Testis (tissue), 3 donors: ENCODE measurements around the gene TEAD1. TPM values are rescaled to one million over a fixed set of nuclear protein-coding genes. Genes with fewer than 3 reads are reported as not detected.

ENCODE experiments used
- DNase-seq: peaks from one replicate; pipeline ENCODE4 v3.0.0-alpha.2; 2019
- H3K27ac ChIP-seq, 2 donors: fragments of 200-600 bp; sonication (generic); one replicate each; pipeline ENCODE4 v1.5.1; 2019
- H3K27me3 ChIP-seq: fragments of 200-600 bp; sonication (generic); one replicate; pipeline ENCODE4 v1.5.1; 2019
- H3K36me3 ChIP-seq: fragments of 200-600 bp; sonication (generic); one replicate; pipeline ENCODE4 v1.5.1; 2017; ENCODE audit warnings: low read depth; ENCODE audit errors: missing control alignments
- H3K4me1 ChIP-seq: fragments of 200-600 bp; sonication (generic); one replicate; pipeline ENCODE4 v1.5.1; 2019
- H3K4me3 ChIP-seq, 2 donors: fragments of 200-600 bp; sonication (generic); one replicate each; pipeline ENCODE4 v1.5.1; 2017 to 2019
- H3K9me3 ChIP-seq: fragments of 200-600 bp; sonication (generic); one replicate; pipeline ENCODE4 v1.5.1; 2017
- POLR2A ChIP-seq: fragments of 450-650 bp; IDR thresholded peaks from one replicate; pipeline ENCODE4 v1.6.1; 2017; ENCODE audit warnings: antibody characterized with exemption, mild to moderate bottlenecking, moderate library complexity
- WGBS, 2 donors: methylation state at CpG; one replicate each; pipeline ENCODE4 v1.1.5; 2018; 5-methylcytosine and 5-hydroxymethylcytosine counted together
- intact Hi-C: fragments of 100-400 bp; cut with DNase I; formaldehyde crosslinking; loops from one replicate; pipeline ENCODE4 v1.15.1; 2023; ENCODE audit warnings: low total_unique reads
- polyA plus RNA-seq: library from polyadenylated mRNA; stranded (reverse); fragments of 350-450 nt; fragmentation: Illumina TruSeq; extraction: RNeasy Lipid Tissue Mini Kit (QIAGEN cat#74804); gene quantifications from one replicate; pipeline ENCODE4 v1.2.3, GENCODE V29; 2014; ENCODE audit warnings: low read depth, low replicate concordance; ENCODE audit not compliant: insufficient read depth
- total RNA-seq, 2 donors: library from RNA; depleted of rRNA; stranded (reverse); fragments of >200 nt; gene quantifications; one replicate each; pipeline ENCODE4 v1.2.3, GENCODE V29; 2016
- TF ChIP-seq, protein P1 (sequence below), 3 experiments: fragments of 450-650 bp in 2 of 3; fragments of 200-600 bp in 1 of 3; sonication (generic) in 1 of 3; IDR thresholded peaks; one replicate each; pipeline ENCODE4 v1.5.1; 2016 to 2019; ENCODE audit warnings: antibody characterized with exemption in 3 of 3, mild to moderate bottlenecking in 2 of 3, moderate library complexity in 1 of 3

The TEAD1 gene
- total and polyA plus RNA-seq, 3 donors from 2014 or later = 24.6 to 78.1 (median 63.5) TPM

DNA sequence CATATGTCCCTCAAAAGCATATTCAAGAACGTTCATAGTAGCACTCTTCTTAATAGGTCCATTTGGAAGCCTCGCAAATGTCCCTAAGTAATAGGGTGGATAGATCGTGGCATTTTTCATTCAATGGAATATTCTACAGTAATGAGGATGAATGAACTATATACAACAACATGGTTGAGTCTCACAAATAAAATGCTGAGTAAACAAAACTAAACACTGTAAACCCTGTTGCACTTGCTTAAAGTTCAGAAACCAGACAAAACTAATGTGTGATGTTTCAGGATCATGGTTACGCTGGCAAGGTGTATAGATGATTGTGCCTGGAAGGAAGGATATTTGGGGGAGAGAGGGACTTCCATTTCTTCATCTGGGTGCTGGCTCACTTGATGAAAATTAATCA is 244.4 kb downstream of the TEAD1 start:
- no peak for DNase-seq
- Histone ChIP-seq H3K9me3 (no peaks in the 10 kb centered on the region), H3K27ac (no peak overlapping the region), H3K36me3 (no peaks in the 10 kb centered on the region), H3K4me1 (no peaks in the 10 kb centered on the region), H3K27me3 (no peaks in the 10 kb centered on the region), H3K4me3 (no peak overlapping the region)
- whole genome bisulfite sequencing, 2 donors = 87 to 90% methylated on average over 4 of the region's 4 CpGs
- TF ChIP-seq, protein P1, sequence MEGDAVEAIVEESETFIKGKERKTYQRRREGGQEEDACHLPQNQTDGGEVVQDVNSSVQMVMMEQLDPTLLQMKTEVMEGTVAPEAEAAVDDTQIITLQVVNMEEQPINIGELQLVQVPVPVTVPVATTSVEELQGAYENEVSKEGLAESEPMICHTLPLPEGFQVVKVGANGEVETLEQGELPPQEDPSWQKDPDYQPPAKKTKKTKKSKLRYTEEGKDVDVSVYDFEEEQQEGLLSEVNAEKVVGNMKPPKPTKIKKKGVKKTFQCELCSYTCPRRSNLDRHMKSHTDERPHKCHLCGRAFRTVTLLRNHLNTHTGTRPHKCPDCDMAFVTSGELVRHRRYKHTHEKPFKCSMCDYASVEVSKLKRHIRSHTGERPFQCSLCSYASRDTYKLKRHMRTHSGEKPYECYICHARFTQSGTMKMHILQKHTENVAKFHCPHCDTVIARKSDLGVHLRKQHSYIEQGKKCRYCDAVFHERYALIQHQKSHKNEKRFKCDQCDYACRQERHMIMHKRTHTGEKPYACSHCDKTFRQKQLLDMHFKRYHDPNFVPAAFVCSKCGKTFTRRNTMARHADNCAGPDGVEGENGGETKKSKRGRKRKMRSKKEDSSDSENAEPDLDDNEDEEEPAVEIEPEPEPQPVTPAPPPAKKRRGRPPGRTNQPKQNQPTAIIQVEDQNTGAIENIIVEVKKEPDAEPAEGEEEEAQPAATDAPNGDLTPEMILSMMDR (IDR thresholded peaks at IDR 0.05) = no peak
- TF ChIP-seq POLR2A = no peak
- intact Hi-C loops = no loop called here

DNA sequence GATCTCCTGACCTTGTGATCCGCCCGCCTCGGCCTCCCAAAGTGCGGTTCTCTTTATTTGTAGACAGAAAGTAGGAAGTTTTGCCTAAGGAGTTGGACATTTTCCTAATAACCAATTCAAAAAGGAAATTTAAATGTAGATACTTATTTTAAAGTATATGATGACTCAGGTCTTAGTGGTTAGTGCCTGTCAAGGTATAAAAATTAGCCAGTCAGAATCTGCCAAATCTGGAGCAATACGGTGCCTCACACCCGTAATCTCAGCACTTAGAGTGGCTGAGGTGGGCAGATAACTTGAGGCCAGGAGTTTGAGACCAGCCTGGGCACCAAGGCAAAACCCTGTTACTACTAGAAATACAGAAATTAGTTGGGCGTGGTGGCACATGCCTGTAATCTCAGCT is 248.2 kb downstream of the TEAD1 start:
- H3K27ac ChIP-seq = no peak overlapping the region
- 93 to 96% methylated on average over 3 to 7 of the region's 7 CpGs for WGBS, 2 donors

DNA sequence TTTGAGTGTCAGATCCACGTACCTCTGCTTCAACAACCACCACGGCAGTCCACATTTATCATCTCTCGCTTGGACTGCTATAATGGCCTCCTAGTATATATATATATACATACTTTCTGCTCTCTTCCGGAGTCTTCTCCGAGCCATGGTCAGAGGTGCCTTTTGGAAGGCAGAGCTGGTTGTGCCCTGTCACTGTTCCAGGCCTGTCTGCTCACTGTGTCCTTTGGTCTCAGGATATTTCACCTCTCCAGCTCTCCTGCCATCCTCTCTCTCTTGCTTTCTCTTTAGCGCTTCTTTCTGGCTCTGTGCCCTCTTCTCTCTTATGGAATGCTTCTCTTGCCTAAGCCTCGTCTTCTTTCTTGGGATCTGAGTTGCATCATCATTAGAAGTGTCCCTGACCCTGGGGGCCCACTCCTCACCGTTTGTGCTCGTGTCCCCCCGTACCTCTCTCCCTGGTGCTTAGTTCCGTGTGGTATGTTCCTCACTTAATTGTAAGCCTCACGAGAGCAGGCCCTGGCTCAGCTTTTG is 248.8 kb downstream of the TEAD1 start:
- H3K9me3 ChIP-seq = no peaks in the 10 kb centered on the region
- no peak overlapping the region for H3K27ac ChIP-seq
- no peaks in the 10 kb centered on the region for H3K27me3 ChIP-seq
- TF ChIP-seq, protein P1 (IDR thresholded peaks at IDR 0.05) = no peak
- no peak for TF ChIP-seq POLR2A
- no peaks in the 10 kb centered on the region for H3K4me1 ChIP-seq
- DNase-seq = no peak
- WGBS, 2 donors = 81 to 82% methylated on average over 12 of the region's 12 CpGs
- intact Hi-C loops = no loop called here
- no peak overlapping the region for H3K4me3 ChIP-seq
- no peaks in the 10 kb centered on the region for H3K36me3 ChIP-seq

More for the DNA sequence above, 248.2 kb downstream of the TEAD1 start:
- Histone ChIP-seq H3K36me3 (no peaks in the 10 kb centered on the region), H3K27me3 (no peaks in the 10 kb centered on the region), H3K4me3 (no peak overlapping the region), H3K4me1 (no peaks in the 10 kb centered on the region), H3K9me3 (no peaks in the 10 kb centered on the region)
- DNase-seq = no peak
- no peak for TF ChIP-seq POLR2A
- TF ChIP-seq, protein P1 (IDR thresholded peaks at IDR 0.05) = no peak
- intact Hi-C loops = no loop called here

DNA sequence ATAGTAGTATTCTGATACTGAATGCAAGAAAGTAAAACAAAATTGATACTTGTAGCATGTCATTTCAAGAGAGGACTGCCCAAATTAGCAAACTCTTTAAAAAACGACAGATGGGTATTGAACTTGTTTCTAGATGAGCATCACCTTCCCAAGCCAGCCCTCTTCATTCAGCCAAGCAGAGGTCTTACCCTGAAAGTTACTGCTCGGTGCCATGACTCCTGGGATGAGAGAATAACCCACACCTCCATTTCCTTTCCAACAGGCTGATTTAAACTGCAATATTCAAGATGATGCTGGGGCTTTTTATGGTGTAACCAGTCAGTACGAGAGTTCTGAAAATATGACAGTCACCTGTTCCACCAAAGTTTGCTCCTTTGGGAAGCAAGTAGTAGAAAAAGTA is 250.4 kb downstream of the TEAD1 start:
- intact Hi-C loops = no loop called here
- WGBS, 2 donors = 81 to 86% methylated on average over 3 of the region's 3 CpGs
- H3K4me3 ChIP-seq = no peak overlapping the region
- TF ChIP-seq, protein P1 (IDR thresholded peaks at IDR 0.05) = no peak
- H3K36me3 ChIP-seq = no peaks in the 10 kb centered on the region
- no peak overlapping the region for H3K27ac ChIP-seq
- DNase-seq = no peak
- no peaks in the 10 kb centered on the region for H3K27me3 ChIP-seq
- no peaks in the 10 kb centered on the region for H3K9me3 ChIP-seq
- H3K4me1 ChIP-seq = no peaks in the 10 kb centered on the region

DNA sequence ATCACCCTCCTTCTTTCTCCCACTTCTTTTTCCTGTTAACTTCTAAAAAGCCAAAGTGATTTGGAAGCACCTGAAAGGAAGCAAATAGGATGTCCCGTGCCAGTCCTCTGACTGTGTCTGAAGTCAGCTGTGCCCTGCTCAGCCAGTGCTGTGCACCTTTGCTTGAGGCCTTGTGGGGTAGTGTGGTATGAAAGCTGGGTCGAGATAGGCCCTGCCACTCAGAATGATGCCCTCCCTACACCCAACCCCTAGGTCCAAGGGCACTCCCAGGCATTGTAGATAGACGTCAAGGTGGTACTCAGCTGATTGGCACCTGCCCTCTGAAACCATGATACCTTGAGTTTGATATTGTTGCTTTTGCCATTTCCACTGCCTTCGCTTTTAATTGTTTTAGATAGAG is 251.3 kb downstream of the TEAD1 start:
- no peak for TF ChIP-seq POLR2A
- TF ChIP-seq, protein P1 (IDR thresholded peaks at IDR 0.05) = no peak
- H3K36me3 ChIP-seq = no peaks in the 10 kb centered on the region
- no peak for DNase-seq
- WGBS, 2 donors = 86 to 96% methylated on average over 4 of the region's 4 CpGs
- H3K27ac ChIP-seq = no peak overlapping the region
- no peaks in the 10 kb centered on the region for H3K27me3 ChIP-seq
- no peak overlapping the region for H3K4me3 ChIP-seq
- no peaks in the 10 kb centered on the region for H3K9me3 ChIP-seq
- intact Hi-C loops = no loop called here
- H3K4me1 ChIP-seq = no peaks in the 10 kb centered on the region
